ENCODE results near the gene BRF1. TPM values are rescaled to one million over a fixed set of nuclear protein-coding genes. Genes with fewer than 3 reads are reported as not detected.

Gene BRF1
- total and polyA plus RNA-seq, 2 of the 8 experiments (the other 6 are each of a cell fraction or from before 2014, with no cell fraction given), result 7.7 to 18.3 TPM

GRCh38 chr14:105213361-105213760 is 87.4 kb downstream of the BRF1 start:
- ChIA-PET POLR2A (ENCODE audit: partially characterized antibody) (no interaction called here), CTCF (ENCODE audit: partially characterized antibody) (interaction anchor here (0.6 to 3.3 kb wide), 8 partner anchors 11 to 118 kb away, joined by 3 to 24 read pairs (median 4); no protein-coding TSS in a partner anchor)
- FAIRE-seq (no peak), DNase-seq (ENCODE audit: low read depth in 1 of 2, low spot score in 2 of 2) (no peak)
- Histone ChIP-seq H2BK120ac (replicated peaks; ENCODE audit: low read depth, low read length) (no peak overlapping the region), H3K4me3 (ENCODE audit: extremely low read depth in 1 of 4, insufficient read depth in 2 of 4, low read depth in 3 of 4, low read length in 4 of 4) (no peak overlapping the region), H3K27me3 (replicated peaks in 1 of 4; ENCODE audit: control insufficient read depth in 3 of 4, extremely low read depth in 1 of 4, insufficient read depth in 3 of 4, low read length in 3 of 4) (no peaks in the 10 kb centered on the region; a peak in 1 of 7 replicates), H4K20me1 (replicated peaks in 1 of 2; ENCODE audit: control insufficient read depth in 1 of 2, insufficient read depth in 2 of 2, low read length in 2 of 2) (peaks cover 0 to 14% of the 10 kb centered on the region in 2 experiments), H3K4me2 (ENCODE audit: insufficient read depth in 1 of 2, low read depth in 2 of 2, low read length in 2 of 2) (no peak overlapping the region), H2AFZ (ENCODE audit: low read length) (no peak overlapping the region), H4K91ac (replicated peaks; ENCODE audit: insufficient read length, low read length) (no peak overlapping the region), H3K27ac (ENCODE audit: low read depth, low read length) (no peak overlapping the region), H3K9me3 (ENCODE audit: insufficient read depth in 2 of 2, low read depth in 1 of 2, low read length in 1 of 2) (no peaks in the 10 kb centered on the region), H3K79me2 (ENCODE audit: control insufficient read depth in 1 of 2, insufficient read depth in 2 of 2, low read length in 2 of 2) (no peaks in the 10 kb centered on the region), H2BK5ac (ENCODE audit: low read depth, low read length) (no peak overlapping the region), H2AK5ac (ENCODE audit: low read depth, low read length) (no peak overlapping the region), H3K4me1 (replicated peaks in 1 of 4; ENCODE audit: control insufficient read depth in 3 of 4, insufficient read depth in 4 of 4, low read length in 3 of 4) (no peaks in the 10 kb centered on the region), H3K9ac (replicated peaks in 1 of 4; ENCODE audit: extremely low read depth in 1 of 4, low read depth in 3 of 4, low read length in 3 of 4) (no peak overlapping the region), H4K8ac (ENCODE audit: extremely low read depth, insufficient read depth, low read length) (no peak overlapping the region; the same call in 1 of the 2 replicates), H3K4ac (replicated peaks; ENCODE audit: insufficient read length, low read depth, low read length) (no peak overlapping the region), H3K36me3 (ENCODE audit: control insufficient read depth in 2 of 4, insufficient read depth in 4 of 4, low read length in 3 of 4) (no peaks in the 10 kb centered on the region; a peak in 1 of 8 replicates), H3K23me2 (ENCODE audit: low read depth, low read length) (peaks cover 3% of the 10 kb centered on the region; the same call in 1 of the 2 replicates), H3K14ac (ENCODE audit: insufficient read length) (no peak overlapping the region), H4K5ac (ENCODE audit: insufficient read length, low read depth, low read length) (no peak overlapping the region), H2BK12ac (ENCODE audit: low read depth, low read length) (no peak overlapping the region), H2BK15ac (ENCODE audit: low read length) (no peak overlapping the region), H3K18ac (ENCODE audit: extremely low read depth, low read length) (no peak overlapping the region), H3K23ac (ENCODE audit: insufficient read length) (no peak overlapping the region), H2BK20ac (ENCODE audit: low read length) (no peak overlapping the region), H3K79me1 (ENCODE audit: low read depth, low read length) (peaks cover 4% of the 10 kb centered on the region; the same call in 1 of the 2 replicates), H3K56ac (replicated peaks; ENCODE audit: insufficient read length, low read depth, low read length) (no peak overlapping the region)
- TF ChIP-seq BACH1 (IDR thresholded peaks at IDR 0.05; ENCODE audit: low read length) (no peak), CBX8 (IDR thresholded peaks at IDR 0.05; ENCODE audit: borderline replicate concordance, low read depth, low read length) (no peak)
- 86% methylated on average over 5 of the region's 10 CpGs; no CpG with 5 or more reads in 1 of the 2 experiments for WGBS, 2 experiments (ENCODE audit: extremely low coverage in 1 of 2, insufficient coverage in 1 of 2, insufficient read length in 1 of 2, insufficient replicate concordance in 2 of 2, low coverage in 1 of 2, low lambda C conversion rate in 2 of 2, missing lambda C conversion rate in 1 of 2)
